DMS 273 (cell line): ENCODE measurements around the gene METAP2.
"Not testable (repeated sequence)": the region's sequence is repeated elsewhere in the genome, so short reads cannot be mapped to it uniquely, and the experiment has no call there.

Source experiments
- DNase-seq: peaks from one replicate; lab custom pipeline; 2025; ENCODE audit not compliant: unreplicated experiment; lab: John Stamatoyannopoulos, UW

The METAP2 gene

DNA sequence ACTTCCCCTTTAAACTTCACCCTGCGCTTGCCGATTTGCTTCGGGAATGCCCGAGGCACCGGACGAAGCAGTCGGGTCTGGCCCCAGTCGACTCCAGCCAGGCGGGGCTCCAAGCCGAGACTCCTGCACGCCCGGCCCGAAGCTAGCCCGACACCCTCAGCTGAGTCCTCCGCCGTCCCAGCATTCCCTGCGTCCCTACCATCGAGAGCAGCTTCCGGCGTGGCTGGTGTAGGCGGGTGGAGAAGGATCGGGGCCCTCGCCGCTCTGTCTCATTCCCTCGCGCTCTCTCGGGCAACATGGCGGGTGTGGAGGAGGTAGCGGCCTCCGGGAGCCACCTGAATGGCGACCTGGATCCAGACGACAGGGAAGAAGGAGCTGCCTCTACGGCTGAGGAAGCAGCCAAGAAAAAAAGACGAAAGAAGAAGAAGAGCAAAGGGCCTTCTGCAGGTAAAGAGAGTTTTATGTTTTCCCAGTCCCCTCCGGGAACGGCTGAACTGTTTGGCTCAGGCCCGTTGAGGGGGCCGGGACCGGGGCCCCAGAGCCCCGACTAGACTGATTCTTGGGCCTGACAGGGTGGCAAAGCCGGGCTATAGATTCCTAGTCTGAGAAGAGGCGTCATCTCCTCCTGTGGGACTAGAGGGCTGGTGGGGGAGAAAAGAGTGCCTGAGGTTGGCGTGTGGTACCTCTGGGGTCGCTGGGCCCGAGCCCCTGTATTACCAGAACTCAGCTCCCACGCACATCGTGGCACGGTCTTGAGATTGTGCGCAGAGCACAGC lies at the start of gene METAP2:
Gene METAP2, plus strand, starts transcription at position 269 of the 776 bp plus-strand sequence. Its CDS starts 28 bp downstream, at position 297.
- peak; percentile 96 for DNase-seq

DNA sequence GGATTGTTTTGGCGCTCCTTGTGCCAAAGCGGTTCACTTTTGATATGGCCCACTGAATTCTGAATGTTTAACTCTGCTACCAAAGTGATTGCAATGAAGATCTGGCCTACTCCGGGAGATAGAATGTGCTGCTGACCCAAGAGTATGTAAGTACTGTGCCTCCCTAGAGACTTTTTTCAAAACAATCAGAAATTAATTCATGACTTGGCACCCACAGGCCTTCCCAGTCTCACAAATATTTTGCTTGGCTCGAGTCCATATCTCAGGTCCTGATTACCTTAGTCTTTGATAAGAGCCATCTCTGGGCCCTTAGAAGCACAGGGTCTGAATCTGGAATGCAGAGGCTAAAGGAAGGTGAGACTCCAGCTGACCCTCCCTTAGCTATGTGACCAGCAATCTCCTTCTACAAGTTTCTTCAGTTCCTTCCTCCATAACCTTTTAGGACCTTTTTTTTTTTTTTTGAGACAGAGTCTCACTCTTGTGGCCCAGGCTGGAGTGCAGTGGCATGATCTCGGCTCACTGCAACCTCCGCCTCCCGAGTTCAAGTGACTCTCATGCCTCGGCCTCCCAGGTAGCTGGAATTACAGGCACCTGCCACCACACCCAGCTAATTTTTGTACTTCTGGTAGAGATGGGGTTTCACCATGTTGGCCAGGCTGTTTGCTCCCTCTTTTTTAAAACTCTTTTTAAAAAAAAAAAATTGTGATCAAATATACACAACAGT lies 49.5 kb upstream of the METAP2 start:
- peak; percentile 36 for DNase-seq

DNA sequence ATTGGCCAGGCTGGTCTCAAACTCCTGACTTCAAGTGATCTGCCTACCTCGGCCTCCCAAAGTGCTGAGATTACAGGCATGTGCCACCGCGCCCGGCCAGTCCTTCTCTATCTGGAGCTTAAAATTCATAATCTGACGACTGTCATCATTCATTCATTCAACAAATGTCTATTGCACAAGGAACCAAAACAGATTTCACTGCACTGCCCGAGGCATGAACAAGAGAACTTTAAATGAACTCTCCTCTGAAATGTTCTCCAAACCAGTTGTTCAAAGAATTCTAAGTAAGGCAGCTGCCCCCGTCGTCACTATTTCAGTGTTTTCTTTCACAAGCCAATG lies 44.8 kb upstream of the METAP2 start:
- DNase-seq = no peak

DNA sequence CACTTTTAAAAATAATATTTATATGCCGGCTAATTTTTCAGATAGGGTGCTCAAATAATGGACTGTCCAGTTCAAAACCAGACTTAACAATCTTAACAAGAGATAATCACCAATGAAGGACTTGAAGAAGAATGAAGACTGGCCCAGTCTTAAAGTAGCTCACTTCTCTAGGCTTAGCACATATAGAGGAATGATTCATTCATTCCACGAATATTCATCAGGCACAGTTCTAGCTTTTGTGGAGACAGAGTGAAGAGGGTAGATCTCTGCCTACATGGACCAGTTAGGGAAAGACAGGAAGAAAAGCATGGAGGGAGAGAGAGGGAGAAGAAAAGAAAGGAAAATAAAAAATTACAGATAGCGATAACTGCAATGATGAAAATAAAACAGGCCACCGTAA lies 42.8 kb upstream of the METAP2 start:
- no peak for DNase-seq

DNA sequence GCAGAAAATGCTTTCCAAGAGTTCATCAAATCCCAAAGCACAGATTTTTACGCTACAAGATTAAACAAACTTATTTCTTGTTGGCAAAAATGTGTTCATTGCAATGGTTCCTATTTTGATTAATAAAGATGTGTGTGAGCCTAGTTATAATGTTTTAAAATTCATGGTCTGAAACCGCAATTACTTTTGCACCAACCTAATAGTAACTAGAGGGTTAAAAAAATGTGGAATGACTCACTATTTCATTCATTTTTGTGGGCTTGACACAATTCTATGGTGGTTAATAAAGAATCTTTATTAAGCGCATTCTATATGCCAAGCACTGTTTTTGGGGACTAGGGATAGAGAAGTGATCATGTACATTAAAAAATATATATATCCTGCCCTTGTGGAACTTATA lies 38.6 kb upstream of the METAP2 start:
- DNase-seq = no peak

DNA sequence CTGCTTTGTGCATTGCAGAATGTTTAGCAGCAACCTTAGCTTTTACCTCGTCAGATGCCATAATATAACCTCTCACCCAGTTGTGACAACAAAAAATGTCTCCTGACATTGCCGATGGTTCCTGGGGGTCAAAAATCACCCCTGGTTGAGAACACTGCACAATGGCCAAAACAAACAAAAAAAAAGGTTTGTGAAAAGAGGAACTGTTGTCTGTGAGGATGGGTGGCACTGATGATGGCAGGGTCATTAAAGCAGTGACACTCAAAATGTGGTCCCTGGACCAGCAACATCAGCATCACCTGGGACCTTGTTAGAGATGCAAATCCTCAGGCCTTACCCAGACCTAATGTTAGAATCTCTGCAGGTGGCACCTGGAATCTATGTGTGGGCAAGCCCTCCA lies 36.4 kb upstream of the METAP2 start:
- DNase-seq = no peak

DNA sequence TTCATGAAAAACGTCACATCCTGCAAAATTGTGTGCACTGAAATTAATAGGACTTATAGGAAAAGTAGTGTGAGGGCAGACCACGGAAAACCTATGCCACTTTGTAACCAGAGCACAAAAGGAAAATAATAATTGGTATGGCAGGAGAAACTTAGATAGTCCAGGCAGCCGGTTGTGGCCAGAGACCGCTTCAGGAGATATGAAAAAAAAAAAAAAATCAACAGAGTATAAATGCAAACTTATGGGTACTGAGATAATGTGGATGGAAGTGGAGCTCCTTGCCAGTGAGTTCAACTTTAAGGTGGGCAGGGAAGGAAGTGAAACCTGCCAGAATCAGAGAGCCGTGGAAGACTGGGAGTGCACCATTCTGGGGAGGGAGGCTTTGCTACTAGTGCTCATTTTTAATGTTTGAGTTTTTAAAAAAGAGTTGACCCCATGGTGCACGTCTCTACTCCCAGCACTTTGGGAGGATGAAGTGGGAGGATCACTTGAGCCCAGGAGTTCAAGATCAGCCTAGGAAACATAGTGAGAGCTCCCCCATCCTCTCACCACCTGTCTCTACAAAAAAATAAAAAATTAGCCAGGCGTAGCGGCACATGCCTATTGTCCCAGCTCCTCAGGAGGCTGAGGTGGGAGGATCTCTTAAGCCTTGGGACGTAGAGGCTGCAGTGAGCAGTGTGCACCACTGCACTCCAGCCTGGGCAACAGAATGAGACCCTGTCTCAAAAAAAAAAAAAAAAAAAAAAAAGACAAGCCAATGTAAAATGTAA lies 34.3 kb upstream of the METAP2 start:
- no peak for DNase-seq

DNA sequence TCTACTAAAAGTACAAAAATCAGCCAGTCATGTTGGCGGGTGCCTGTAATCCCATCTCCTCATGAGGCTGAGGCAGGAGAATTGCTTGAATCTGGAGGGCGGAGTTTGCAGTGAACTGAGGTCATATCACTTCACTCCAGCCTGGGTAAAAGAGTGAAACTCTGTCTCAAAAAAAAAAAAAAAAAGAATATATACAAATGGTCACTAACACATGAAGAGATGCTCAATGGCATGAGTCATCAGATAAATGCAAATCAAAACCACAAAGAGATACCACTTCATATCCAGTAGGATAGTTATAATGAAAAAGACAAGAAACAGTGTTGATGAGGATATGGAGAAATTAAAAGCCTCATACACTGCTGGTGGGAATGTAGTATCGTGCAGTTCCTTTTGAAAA lies 33.6 kb upstream of the METAP2 start:
- DNase-seq = no peak

DNA sequence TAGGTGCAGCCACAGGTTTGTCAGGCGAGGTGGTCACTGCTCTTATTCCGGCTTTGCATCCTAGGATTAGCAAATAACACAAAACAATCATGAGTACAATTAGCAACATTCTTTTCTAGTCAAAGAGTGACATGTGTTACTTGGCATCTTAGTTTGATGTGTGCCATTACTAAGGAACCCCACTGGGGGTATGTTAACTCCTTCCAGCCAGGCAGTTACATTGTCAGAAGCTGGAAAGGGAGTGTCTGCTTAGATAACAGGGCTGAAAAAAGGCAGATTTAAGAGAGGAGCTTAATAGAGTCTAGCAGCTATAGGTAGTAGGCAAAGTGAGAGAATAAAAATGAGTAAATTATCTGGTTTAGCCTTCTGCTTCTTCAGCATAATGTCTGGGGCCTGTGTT lies 30.5 kb upstream of the METAP2 start:
- DNase-seq = peak; percentile 1

DNA sequence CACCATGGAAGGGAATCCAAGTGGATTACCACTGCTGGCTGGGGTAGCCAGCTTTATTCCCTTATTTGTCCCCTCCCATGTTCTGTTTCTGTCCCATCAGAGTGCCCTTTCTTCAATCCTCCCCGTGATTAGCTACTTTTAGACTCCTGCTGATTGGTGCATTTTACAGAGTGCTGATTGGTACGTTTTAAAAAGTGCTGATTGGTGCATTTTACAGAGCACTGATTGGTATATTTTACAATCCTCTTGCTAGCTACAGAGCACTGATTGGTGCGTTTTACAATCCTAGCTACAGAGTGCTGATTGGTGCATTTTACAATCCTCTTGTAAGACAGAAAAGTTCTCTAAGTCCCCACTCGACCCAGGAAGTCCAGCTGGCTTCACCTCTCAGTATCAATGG lies 28.9 kb upstream of the METAP2 start:
- not testable (repeated sequence) for DNase-seq

DNA sequence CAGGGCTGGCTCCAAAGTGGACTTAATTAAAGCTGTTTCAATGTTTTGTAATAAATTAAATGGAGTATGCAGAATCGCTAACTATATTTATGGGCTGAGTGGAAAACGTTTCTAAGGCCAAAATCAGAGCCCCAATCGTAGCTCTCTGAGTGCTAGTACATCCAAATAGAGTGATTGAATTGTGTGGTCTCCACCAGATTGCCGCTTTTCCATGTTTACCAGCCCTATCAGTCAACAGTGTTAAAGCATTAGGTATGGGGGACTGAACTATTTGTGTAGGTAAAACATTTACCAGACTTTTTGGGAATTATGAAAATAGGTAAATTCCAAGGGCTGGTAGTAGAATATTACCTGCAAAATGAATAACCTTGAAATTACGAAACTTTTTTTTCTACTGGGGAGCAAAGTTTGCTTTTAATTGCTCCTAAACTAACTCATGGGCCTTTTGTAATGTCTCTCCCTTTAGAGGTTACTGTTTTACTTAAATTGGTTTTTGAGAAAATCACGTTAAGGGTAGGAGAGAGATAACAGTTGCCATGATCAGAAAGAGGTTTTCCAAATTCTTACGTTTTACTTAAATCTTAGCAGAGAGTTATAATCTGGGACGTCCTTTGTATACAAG lies 28.0 kb upstream of the METAP2 start:
- no peak for DNase-seq

DNA sequence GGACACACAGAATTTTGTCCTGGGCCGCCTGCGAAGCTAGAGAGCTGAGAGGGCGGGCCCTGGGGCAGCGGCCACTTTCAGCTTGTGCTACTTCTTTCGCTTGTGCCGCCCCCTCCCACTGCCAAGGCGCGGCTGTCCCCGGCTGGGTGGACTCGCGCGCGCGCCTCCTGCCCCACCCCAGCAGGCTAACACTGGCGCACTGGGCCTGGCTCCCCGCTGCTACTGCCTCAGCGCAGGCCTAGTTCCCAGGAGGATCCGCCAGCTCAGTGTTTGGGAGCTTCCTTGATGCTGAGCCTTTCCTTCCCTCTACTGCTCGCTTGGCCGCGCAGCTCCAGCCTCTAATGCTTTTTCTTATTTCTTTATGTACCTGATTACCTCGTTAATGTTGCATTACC lies 27.4 kb upstream of the METAP2 start:
- no peak for DNase-seq

DNA sequence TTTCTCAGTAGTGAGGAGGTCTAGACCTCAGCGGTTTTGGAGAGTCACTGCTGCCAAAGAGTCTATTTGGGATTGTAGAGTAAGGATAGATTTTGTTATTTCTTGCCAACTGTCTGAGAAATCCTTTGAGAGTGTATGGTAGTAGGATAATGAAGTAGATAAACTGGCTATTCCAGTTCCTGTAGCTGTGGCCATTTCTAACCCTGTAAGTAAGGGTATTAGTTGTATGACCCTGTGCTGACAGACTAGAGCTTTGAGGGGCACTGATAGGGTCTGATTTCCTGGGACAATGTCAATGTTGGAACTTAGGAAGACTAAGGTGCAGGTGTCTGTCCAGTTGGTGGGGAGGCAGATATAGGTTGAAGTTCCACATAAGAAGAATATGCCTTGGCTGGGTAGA lies 24.3 kb upstream of the METAP2 start:
- not testable (repeated sequence) for DNase-seq

DNA sequence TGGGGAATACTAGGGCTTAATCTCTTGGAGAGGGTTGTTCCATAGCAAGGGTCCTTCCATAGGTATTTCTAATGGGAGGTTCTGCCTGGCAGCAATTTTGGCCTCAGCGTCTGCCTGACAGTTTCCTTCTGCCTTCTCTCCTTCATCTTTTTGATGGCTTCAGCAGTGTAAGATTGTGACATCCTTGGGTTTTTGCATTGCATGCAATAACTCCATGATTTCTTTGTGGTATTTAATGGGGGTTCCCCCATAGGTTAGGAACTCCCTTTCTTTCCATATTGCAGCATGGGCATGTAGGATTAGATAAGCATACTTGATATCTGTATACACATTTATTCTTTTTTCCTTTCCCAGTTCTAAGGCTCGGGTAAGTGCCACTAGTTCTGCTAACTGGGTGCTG lies 21.5 kb upstream of the METAP2 start:
- DNase-seq = not testable (repeated sequence)

DNA sequence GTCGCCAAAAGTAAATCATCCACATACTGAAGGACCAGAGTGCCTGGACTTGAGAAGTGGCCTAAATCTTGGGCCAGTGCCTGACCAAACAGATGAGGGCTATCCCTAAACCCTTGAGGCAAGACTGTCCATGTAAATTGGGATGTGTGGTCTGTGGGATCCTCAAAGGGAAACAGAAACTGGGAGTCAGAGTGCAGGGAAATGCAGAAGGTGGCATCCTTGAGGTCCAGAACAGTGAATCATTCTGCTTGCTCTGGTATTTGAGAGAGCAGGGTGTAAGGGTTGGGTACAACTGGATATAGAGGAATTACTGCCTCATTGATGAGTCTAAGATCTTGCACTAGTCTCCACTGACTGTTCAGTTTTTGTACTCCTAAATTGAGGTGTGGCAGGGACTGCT lies 20.1 kb upstream of the METAP2 start:
- DNase-seq = not testable (repeated sequence)

DNA sequence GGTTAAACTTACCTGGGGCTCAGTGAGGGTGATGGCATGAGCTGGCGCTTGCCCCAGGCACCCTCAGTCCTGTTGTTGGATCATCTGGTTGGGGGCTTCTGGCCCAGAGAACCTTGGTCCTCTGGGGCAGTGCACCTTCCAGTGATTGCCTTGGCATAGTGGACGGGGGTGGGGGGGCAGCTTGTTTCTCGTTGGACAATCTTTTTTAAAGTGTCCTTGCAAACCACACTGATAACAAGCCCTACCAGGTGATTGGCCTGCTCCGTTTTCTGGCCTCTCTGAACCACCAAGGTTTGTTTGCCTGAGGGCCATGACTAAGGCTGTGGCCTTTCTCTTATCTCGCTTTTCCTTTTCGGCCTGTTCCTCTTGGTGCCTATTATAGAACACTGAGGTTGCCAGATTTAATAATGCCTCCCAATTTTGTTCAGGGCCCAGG lies 19.2 kb upstream of the METAP2 start:
- not testable (repeated sequence) for DNase-seq

DNA sequence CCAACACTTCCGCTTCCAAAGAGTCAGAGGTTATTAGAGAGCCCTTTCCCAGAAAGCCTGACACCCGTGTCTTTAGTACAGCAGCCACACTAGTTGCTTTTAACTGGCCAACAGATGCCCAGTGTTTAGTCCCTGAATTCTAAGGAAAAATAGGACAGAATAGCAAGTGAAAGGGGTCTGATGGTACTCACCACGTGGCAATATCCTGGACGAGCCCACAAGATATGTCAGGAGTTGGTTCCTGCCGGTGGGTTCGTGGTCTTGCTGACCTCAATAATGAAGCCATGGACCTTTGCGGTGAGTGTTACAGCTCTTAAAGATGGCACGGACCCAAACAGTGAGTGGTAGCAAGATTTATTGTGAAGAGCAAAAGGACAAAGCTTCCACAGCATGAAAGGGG lies 16.3 kb upstream of the METAP2 start:
- DNase-seq = peak; percentile 32

DNA sequence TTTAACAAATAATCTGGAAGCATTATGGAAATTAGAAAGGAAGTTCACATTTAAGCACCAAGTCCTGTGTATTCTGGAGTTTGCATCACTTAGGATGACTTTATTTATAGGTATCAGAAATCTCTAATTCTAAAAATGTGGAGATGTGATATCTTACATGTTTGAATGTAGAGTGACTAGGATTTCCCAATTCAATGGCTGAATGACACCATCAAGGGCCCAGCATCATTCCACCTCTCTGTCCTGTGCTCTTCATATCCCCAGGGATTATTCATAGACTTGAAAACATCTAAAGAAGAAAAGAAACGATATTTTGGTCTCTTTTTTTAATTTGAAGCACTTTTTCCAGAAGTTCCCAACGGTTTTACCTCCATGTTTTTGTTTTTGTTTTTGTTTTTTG lies 15.2 kb upstream of the METAP2 start:
- DNase-seq = no peak

DNA sequence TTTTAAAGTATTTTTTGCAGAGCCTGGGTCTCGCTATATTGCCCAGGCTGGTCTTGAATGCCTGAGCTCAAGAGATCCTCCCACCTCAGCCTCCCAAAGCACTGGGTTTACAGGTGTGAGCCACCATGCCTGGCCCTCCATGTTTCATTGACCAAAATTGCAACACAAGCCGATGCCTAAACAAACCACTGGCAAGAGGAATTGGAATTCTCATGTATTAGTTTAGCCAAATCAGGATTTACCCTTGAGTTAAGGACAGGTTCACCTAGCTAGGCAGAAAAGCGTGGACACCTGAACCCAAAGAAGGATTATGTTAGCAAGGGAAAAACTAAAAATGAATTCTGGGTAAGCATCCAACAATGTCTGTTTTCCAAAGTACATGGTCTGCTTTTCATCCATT lies 14.6 kb upstream of the METAP2 start:
- DNase-seq = no peak

DNA sequence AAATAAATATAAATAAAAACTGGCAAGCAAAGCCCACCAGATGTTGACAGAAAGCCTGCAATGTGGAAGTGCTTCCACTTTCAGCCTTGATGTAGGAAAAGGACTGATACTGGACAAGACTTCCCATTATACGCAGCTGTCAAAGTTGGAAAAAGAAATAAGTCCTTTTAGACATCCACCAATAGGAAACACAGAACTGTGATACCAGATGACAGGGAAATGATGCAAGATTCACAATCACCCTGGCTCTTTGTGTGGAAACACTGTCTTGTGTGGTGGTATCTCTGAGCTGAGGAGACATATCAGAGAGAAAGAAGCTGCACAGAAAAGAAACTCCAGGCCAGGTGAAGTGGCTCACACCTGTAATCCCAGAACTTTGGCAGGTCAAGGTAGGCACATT lies 13.8 kb upstream of the METAP2 start:
- DNase-seq = no peak

DNA sequence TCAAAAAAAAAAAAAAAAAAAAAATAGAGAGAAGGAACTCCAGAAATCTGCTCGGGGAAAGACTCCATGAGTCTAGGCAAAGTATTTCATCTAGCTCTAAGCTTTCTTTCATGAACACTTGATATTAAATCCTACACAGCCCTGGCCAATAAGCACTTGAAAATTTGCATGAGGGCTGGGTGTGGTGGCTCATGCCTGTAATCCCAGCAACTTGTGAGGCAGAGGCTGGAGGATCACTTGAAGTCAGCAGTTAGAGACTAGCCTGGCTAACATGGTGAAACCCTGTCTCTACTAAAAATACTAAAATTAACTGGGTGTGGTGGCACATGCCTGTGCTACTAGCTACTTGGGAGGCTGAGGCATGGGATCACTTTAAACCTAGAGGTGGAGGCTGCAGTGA lies 13.1 kb upstream of the METAP2 start:
- DNase-seq = no peak
